HG03565 (cell line): ENCODE results near the gene TRIM28.
"Not testable (repeated sequence)": the region's sequence is repeated elsewhere in the genome, so short reads cannot be mapped to it uniquely, and the experiment has no call there.

Experiments used
- ATAC-seq: cut with Tn5 transposase; IDR thresholded peaks from one replicate; pipeline ENCODE4 v1.9.1; 2021; ENCODE audit warnings: mild to moderate bottlenecking, moderate library complexity; ENCODE audit not compliant: unreplicated experiment

The TRIM28 gene

DNA sequence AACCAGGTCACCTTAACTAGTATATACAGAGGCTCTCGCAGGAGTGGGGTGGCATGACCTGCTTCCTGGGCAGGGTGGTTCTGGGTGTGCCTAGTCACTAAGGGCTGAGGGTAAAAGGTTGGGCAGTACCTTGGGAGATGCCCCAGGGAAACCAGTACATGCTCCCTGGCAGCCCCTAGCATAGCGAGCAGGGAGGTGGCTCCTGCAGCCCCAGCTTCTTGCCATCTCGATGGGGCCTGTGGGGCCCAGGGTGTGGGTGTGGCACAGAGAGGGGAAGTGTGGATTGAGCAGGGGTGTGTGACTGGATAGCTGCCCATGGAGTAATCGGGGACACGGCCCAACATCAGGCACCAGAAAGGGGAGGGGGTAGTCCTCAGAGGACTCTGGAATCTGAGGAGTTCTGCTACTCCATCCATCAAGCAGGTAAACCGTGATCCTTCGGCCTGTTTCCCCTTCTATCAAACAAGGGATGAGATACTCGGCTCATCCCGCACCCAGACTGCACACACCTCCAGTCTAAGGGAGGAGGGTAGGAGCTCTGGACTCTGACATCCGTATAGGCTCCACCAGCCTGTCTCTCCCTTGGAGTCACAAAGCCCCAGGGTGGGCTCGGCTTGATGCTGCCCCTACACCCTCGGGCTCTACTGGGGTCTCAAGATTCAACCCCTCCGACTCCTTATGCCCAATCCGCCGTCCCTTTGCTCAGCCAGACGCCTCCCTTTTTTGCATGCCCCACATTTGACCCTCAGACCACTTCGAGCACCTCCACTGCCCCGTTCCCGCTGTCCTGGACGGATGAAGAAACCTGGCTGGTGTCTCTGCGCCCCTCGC, 25.4 kb upstream of the TRIM28 start:
- ATAC-seq: no peak

DNA sequence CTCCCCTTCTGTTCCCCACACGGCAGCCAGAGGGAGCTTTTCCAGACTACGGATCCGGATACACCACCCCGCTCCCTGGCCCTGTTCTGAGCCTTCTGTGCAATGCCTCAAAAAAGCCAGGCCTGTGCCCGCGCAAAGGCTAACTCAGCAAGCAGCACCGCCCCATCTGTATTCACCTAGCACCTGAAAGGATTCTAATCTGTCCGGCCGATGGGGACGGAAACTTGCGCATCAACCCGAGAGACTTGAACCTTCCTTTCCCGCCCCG, 24.8 kb upstream of the TRIM28 start:
- peak; percentile 0 for ATAC-seq

DNA sequence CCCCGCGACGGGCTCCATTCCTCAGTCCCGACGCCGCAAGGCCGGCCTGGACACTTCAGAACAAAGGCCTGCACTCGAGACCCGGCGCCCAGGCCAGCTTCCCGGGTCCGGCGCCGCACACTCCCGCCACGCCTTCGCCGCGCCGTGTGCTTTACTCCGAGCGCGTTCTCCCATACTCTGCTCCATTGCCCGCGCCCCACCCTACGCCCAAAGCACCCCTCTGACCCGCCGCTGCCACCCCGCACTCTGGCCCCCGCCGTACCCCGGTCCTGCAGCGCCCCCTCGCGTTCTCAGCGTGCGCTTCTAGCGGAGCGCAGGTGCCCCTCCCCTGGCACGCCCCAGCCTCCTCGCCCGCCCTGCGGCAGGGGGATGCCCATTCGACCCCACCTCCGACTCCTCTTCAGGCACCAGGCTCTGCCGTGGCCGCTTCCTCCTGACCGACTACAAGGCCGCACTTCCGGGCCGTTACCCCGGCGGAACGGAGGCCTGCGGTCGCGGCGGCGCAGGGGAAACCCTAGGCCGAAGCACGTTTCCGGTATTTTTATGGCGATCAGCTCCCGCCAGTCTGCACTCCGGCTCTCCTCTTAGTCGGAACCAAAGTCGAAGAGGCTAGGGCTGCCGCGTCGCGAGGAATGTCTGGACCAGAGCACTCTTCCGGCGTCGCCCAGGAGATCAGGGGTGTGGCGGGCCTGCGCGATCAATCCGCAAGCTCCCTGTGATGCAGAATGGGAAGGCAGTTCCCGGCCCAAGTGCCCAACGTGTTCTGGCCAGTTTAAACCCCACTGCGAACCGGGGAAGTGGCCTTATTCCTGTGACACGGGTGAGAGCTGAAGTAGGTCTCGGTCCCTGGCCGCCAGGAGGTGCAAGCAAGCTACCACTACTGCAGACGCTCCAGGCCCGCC, 24.3 kb upstream of the TRIM28 start, which contains the start of gene ZBTB45:
Gene ZBTB45 (minus strand): TSS at position 456 of the 902 bp plus-strand sequence. CDS start 2,137 bp downstream, outside the sequence.
- ATAC-seq: peak; percentile 76

DNA sequence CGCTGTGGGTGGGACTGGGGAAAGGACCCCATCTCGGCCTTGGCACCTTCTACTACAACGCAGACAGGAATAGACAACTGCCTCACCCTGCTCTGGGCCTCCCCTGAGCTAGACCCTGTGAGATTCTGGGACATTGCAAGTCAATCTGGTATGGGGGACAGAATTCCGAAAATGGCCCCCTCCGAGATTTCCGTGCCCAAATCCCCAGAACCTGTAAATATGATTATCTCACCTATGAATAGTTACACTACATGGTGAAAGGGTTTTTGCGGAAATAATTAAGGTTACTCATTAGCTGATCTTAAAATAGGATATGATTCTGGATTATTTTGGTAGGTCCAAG, 23.6 kb upstream of the TRIM28 start:
- ATAC-seq: no peak

DNA sequence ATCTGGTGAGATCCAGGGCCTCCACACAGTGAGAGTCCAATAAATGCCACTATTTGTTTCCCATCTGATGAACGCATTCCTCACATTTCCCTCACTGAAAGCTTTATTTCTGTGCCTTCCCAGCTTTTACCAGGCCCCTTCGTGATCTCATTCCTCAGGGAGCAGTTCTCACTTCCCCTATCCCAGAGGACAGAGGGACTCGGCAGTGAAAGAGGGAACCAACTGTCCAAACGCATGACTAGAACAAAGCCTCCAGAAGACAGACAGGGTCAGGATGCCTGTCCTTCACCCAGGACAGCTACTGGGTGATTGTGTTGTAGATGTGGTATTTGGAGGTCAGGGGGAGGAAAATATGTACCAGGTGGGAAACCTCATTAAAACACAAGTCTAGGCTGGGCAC, 22.2 kb upstream of the TRIM28 start:
- no peak for ATAC-seq

DNA sequence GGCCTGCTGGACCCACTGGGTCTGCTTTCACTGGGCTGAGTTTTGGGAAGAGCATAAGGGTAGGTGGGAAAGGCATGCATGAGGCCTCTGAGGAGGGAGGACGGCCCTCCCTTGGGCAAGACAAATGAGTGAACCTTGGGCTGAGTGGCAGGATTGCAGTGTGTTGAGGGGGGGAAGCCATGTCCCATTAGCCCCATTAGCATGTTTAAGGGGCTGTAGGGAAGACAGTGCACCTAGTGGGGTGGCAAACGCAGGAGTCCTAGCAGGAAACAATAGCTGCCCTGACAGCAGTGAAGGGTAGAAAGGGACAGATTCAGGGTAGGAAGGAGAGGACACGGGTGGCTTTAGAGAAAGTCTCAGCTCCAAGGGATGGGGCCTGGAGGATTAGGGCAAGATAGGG, 21.2 kb upstream of the TRIM28 start:
- ATAC-seq: no peak

DNA sequence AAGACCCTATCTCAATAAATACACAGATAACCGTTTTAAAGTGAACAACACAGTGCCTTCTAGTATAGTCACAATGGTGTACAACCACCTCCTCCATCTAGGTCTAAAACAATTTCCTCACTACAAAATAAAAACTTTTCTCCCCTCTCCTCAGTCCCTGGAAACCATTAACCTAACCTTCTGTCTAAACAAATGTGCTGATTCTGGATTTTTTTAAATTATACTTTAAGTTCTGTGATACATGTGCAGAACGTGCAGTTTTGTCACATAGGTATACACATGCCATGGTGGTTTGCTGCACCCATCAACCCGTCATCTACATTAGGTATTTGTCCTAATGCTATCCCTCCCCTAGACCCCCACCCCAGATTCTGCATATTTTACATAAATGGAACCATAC, 14.5 kb upstream of the TRIM28 start:
- no peak for ATAC-seq

DNA sequence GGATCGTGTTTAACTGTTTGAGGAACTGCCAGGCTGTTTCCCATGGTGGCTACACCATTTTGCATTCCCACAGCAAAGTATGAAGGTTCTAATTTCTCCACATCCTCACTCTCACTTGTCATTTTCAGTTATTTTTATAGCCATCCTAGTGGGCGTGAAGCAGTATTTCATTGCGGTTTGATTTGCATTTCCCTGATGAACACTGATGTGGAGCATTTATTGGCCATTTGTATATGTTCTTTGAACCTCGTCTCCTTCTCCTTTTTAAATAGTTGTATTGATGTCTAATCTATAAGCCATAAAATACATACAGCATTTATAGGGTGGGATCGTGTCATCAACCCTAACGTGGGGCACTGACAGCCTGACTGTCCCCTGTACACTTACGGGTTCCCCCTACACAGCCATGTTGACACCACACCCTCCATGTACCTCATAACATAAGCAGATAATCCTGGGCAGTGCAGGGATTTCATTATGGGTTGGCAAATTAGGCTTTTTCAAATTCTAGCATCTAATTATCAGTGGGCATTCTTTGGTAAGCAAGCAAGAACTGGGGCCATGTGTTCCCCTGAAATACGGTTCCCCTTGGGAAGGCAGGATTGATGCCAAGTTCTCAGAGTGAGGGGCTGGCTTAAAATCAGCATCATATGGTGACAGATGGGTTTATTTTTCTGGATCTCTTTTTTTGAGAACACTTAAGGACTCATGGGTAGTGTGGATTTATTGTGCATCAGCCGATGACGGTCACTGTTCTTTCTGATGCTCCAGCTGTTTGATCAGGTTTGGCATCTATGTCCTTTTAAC, 12.6 kb upstream of the TRIM28 start:
- no peak for ATAC-seq

DNA sequence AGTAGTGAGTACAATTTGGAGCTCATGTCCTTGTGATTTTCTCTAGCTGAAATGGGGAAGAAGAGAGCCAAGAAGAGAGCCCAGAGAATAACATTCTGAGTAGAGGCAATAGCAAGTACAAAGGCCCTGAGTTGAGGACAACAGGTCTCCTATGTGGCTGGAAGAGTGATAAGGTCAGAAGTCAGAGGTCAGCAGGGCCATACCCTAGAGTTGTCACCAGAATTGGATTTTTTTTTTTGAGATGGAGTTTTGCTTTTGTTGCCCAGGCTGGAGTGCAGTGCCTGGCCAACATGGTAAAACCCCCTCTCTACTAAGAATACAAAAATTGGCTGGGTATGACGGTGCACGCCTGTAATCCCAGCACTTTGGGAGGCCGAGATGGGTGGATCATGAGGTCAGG, 8.0 kb upstream of the TRIM28 start:
- ATAC-seq: no peak

DNA sequence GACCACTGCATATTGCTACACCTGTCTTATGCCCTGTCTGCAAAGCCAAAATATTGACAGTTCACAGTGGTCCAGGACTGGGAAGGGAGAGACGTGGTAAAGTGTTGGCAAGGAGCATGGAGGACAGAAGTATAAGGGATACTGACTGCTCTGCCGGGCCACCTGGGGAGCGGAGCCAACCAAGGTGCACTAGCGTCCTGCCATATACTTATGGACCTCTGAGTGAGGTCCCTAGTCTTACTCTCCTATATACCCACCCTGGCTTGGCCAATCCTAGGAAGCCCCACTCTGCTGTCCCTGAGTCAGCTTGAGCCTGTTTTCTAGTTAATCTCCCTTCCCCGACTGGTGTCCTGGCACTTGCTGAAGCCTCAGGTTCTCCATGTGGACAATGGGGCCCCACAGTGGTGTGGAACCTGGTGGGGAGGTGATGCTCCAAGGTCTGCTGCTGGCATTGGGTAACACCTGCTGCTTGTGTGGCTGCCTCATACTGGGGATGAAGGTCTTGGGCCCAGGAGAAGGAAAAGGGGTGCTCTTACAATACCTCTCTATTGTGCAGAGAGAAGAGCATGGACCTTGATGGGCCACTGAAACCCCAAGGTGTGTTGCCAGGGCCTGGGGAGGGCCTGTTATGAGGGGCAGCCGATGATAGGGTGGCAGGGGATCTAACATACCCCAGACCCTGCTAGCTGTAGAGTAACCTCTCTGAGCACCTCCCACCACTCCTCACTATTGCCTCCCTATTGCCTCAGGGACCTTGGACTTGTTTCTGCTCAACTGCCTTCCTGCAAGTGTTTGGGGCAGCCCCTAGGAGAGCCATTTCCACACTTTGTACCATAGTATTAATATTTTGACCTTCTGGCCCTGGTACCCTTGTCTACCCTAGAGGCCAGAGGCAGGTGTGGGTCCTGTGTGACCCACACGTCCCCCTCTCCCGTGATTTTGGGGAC, 6.7 kb upstream of the TRIM28 start:
- ATAC-seq: no peak

DNA sequence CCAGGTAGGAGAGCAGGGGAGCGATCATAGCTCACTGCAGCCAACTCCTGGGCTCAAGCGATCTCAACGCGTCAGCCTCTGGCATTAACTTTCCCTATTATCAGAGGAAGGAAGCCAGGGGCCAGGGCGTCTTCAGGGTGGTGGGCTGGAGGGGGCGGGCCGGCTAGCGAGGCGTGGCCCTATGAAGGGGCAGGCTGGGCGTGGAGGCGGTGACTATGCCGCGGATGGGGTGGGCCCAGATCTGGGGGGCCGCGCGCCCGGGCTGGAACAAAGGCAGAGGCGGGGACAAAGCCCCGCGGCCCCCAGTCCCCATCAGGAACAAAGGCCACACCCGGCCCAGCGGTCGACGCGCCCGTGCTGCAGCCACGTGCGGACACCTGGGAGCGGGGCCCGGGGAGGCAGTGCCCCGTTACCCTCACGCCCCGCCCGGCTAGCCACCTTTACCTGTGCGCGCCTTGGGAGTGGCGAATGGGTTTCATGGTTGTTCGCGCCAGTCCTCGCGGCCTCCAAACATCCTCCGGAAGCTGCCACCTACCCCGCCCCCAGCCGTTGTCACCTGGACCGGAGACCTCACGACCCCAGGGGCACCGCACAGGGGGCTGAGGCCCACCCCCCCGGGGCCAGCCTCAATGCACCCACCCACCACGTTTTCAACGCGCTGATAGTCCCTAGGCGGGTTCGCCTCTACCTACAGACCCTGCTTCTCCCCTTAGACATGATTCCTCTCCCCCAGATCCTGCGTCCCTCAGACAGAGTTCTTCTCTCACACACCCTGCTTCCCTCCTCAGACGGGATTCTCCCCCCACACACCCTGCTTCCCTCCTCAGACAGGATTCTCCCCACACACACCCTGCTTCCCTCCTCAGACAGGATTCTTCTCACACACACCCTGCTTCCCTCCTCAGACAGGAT, 5.4 kb upstream of the TRIM28 start:
- ATAC-seq: no peak

DNA sequence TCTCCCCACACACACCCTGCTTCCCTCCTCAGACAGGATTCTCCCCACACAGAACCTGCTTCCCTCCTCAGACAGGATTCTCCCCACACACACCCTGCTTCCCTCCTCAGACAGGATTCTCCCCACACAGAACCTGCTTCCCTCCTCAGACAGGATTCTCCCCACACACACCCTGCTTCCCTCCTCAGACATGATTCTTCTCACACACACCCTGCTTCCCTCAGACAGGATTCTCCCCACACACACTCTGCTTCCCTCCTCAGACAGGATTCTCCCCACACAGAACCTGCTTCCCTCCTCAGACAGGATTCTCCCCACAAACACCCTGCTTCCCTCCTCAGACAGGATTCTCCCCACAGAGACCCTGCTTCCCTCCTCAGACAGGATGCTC, 4.7 kb upstream of the TRIM28 start:
- not testable (repeated sequence) for ATAC-seq

DNA sequence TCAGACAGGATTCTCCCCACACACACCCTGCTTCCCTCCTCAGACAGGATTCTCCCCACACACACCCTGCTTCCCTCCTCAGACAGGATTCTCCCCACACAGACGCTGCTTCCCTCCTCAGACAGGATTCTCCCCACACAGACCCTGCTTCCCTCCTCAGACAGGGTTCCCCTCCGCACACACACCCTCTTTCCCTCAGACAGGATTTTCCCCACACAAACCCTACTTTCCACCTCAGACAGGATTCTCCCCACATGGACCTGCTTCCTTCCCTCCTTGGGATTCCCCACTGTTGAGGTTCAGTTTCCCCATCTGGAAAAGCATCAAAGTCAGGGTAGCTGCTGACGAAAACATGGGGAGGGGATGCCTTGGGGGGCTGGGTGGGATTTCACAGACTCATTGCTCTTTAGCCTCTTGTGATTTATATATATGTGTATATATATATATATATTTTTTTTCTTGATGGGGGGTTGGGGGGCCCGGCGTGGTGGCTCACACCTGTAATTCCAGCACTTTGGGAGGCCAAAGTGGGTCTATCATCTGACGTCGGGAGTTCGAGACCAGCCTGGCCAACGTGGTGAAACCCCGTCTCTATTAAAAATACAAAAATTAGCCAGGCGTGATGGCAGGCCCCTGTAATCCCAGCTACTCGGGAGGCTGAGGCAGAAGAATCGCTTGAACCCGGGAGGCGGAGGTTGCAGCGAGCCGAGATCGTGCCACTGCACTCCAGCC, 1.1 kb upstream of the TRIM28 start:
- not testable (repeated sequence) for ATAC-seq

DNA sequence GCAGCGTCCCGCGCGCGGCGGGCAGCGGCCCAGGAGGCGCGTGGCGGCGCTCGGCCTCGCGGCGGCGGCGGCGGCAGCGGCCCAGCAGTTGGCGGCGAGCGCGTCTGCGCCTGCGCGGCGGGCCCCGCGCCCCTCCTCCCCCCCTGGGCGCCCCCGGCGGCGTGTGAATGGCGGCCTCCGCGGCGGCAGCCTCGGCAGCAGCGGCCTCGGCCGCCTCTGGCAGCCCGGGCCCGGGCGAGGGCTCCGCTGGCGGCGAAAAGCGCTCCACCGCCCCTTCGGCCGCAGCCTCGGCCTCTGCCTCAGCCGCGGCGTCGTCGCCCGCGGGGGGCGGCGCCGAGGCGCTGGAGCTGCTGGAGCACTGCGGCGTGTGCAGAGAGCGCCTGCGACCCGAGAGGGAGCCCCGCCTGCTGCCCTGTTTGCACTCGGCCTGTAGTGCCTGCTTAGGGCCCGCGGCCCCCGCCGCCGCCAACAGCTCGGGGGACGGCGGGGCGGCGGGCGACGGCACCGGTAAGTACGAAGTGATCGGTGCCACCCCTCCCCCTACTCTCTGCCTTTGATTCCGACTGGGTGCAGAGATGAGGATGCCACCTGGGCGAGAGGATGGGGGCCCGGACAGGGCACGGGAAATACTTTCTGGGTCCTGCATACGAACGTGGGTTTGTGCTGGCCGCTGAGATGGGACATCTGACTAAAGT, 874 bp downstream of the TRIM28 start:
- peak; percentile 37 for ATAC-seq

DNA sequence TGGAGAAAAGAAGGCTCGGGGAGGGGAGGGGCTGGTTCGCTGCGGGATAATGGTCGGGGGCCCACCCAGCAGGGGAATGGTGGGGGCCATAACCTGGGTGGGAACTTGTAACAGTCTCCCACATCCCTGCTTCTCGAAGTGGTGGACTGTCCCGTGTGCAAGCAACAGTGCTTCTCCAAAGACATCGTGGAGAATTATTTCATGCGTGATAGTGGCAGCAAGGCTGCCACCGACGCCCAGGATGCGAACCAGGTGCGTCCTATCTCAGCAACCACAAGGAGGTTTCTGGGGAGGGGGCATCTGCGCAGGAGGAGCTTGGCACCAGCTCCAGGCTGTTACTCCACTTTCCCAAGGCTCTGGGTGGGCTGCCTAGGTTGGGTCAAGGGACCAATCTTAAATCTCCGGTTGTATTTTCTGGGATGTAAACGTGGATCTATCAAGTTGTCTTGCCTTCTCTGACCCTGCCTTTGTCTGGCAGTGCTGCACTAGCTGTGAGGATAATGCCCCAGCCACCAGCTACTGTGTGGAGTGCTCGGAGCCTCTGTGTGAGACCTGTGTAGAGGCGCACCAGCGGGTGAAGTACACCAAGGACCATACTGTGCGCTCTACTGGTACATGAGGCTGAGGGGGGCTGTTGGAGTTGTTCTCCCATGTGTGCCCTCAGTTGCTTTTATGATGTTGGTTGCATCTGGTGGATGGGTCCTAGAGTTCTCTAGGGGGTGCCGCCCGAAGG, 1.6 kb downstream of the TRIM28 start:
- no peak for ATAC-seq

DNA sequence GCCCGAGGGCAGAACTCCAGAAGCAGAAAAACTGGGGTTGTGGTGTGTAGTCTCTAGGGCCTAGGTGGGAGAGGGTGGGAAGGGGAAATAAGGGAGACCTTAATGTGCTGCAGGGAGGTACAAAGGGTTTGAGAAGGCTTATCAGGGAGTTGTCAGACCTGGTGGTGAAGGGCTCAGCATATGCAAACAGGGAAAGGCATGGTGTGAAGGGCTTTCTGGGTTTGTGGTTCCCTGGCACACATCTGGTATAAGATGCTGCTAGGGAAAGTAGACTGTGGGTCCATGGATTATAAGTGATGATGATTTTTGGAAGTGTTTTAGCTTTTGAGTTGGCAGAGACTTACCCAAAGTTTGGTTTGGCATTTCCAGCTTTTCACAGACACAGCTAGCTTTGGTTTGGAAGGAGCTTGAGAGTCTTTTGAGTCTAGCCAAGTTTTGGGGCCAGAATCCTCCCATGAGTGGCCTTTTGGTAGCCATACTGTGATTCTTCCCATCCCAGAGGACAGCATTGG, 2.2 kb downstream of the TRIM28 start:
- no peak for ATAC-seq
